ENCODE results near the gene MAGI2.

MAGI2 gene

DNA sequence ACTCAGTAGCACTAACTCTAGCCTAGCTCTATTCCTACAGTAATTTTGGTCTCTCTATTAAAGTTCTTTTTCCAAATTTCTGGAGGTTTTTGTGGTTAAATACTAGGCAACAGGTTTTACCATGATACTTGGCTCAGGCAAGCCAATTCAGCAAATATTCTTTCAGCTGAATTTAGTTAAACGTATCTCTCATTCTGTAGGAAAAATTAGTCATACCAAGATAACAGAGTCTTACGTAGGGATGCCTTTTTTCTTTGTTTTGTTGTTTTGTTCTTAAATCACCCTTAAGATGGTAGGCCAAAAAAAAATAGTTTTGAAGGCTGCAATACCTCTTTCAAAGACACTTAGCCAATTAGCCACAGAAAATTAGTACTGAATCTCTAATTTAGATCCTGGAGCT is 180.5 kb downstream of the MAGI2 start:
- in situ Hi-C loops (cut with HindIII; ENCODE audit: low sequenced_read_pairs), result no loop called here

DNA sequence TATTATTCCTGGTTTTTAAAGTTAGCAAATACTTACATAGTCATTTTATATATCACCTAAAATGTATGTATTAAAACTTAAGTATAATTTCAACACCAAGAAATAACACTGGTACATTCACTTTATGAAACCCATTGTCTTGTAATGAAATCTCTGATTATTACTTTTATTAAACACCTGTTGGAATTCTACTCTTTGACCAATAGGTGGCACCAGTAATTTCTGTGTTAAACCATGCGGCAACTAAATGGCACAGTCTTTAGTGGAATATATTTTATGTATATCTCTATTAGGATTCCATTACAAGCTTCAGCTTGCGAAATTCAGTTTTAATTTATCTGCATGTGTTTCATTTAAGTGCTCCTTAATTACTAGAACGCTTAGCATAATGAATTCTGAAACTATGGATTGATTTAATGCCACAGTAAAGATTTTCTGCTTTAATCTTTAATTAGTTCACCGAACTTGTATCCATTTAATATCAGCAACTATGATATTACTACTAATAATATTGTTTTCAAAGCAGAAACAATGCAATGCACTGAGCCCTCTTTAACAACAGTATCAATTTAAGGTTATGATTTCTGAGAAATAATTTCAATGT is 181.3 kb downstream of the MAGI2 start:
- in situ Hi-C loops (cut with HindIII; ENCODE audit: low sequenced_read_pairs), result no loop called here

DNA sequence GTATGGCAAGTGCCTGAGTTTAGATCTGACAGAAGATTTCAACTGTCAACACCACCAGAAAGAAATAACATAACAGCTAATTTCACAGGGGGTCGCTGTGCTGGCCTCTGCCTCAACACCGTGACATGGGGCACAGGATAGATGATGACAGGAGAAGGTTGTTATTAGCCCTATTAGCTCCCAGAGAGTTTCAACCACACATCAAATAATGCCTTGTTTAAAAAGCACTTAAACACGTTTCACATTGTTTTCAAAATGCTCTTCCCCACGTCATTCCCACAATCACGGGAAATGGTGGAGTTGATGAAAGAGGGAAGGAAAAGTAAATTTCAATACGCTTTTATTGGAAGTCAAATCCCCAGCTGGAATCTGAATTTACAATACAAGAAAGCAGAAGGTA is 184.7 kb downstream of the MAGI2 start:
- in situ Hi-C loops (cut with HindIII; ENCODE audit: low sequenced_read_pairs), result no loop called here

DNA sequence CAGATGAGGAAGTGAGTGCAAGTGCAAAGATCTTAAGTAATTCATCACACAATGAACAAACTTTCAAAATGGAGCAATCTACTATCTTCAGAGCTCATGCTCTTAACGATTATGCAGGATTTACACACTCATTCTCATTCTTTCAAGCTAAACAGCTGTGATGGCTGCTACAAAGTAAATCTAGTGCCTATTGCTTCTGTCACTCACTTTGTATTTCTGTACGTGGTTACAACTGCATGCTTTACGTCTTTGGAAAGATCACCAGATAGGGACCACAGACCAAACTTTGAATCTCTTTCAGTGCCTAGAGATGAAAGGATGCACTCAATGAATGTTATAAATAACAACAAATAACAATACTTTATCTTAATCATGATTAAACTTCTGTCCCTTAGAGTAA is 194.6 kb downstream of the MAGI2 start:
- in situ Hi-C loops (cut with HindIII; ENCODE audit: low sequenced_read_pairs), result no loop called here

DNA sequence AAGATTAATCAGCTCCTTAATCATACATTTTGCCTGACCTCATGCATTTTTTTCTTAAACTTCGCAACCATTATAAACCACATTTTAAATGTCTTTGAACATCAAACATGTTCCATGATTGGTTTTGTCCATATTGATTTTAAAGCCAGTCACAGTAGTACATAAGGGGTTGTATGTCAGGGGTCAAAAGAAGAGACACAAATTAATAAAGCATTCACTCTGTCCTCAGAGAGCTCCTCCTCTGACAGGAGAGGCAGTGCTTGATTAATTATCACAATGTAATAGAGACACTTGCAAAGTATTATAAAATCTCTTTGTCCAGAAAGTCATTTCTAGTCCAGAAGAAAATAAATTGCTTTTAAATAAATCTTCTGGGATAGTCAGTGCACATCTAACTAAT is 195.5 kb downstream of the MAGI2 start:
- in situ Hi-C loops (cut with HindIII; ENCODE audit: low sequenced_read_pairs), result no loop called here

DNA sequence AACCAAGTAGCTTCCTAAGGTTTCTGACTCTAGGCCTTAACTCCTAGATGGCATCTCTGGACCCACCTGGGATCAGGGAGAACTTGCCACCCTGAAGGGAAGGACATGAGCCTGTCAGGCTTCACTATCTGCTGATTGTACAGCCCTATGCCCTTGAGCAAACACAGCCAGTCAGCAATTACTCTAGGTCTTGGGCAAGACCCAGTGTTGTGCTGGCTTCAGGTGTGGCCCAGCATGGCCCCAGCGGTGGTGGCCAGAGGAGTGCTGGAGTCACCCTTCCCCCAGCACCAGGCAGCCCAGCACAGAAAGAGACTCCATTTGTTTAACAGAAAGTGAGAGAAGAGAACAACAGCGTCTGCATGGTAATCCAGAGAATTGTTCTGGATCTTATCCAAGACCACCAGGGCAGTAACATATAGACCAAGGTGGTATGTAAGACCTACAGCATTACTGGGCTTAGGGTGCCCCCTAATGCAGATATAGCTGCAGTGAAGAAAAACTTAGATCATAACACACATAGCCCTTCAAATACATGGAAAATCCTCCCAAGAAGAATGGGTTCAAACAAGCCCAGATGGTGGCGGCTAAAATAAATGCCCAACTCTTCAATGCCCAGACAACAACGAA is 207.7 kb downstream of the MAGI2 start:
- in situ Hi-C loops (cut with HindIII; ENCODE audit: low sequenced_read_pairs), result no loop called here

DNA sequence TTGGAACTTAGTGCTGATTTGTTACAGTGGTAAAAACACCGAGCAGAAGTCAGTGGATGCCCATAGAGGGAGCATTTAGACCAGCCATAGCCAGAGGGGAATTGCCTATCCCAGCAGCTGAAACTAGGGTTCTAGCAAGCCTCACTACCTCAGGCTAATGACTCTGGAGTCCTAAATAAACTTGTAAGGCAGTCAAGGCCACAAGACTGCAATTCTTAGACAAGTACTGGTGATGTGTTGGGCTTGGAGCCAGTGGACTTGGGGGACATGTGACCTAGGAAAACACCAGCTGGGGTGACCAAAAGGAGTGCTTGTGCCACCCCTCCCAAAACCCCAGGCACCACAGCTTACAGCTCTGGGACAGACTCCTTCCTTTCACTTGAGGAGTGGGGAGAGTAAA is 209.0 kb downstream of the MAGI2 start:
- in situ Hi-C loops (cut with HindIII; ENCODE audit: low sequenced_read_pairs), result no loop called here

DNA sequence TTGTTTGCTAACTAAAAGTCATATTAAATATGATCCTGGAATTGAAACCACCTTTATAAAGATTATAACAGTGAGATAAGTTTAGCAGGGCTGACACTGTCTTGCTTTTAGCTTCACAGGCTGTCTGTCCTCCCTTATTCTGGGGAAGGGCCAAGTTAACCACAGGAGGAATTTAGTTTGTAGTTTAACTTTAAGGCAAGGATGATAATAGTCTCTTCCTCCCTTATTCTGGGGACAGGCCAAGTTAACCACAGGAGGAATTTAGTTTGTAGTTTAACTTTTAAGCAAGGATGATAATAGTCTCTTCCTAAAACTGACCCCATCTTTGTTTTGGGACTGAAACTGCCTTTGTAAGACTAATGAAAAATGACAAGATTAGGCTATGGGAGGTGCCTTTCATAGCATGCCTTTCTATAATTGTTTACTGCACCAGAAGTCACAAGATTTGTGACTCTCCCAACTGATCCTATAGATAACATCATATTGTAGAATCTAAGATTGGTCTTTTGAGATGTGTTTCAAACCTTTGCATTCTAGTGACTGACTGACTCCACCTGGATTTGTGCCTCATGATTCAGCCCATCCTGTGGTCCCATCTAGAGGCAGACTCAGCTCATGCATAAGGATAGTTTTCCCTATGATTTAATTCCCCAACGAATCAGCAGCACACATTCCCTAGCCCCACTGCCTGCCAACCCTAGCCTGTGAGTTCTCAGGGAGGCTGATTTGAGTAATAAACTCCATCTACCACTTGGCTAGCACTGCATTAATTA is 212.0 kb downstream of the MAGI2 start:
- in situ Hi-C loops (cut with HindIII; ENCODE audit: low sequenced_read_pairs), result no loop called here

DNA sequence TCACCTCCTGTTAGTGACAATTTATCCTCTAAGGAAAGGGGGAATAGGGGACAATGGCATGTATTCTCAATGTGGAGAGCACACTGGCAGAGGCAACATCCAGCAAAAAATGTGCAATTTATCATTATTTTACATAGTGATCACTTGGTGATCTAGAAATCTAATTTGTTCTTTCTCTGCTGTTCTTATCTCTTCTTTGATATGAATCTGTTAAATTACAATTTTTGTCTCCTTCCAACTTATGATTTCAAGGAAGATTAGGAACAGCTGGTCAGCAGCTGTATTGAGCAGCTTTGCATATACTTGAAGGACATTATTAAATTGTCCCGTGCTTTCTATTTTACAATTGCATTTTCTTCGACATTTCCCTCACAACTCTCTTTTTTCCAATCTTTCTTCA is 213.1 kb downstream of the MAGI2 start:
- in situ Hi-C loops (cut with HindIII; ENCODE audit: low sequenced_read_pairs), result no loop called here

DNA sequence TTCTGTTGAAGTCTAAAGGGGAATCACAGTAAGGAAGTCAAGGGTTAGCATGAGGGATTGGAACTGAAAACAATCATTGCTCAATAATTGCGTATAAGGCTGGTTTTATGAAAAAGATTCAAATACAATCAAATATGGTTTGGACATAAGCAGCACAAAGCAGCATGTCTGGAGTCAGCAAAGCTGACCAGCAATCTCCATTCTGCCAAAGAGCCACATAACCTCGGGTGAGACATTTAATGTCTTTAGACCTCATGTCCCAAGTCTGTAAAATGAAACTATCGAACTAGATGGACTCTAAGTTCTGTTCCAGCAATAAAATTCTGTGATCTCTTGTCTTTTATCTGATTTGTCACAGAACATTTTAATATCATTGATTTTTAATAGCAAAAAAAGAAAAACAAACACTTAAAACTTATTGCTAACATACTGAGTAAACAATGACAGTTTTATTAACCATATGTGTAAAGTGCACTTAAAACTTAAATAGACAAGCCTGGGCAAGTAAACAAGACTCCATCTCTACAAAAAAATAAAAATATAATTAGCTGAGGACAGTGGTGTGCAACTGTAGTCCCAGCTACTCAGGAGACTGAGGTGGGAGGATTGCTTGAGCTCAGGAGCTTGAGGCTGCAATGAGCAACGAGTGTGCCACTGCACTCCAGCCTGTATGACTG is 217.0 kb downstream of the MAGI2 start:
- in situ Hi-C loops (cut with HindIII; ENCODE audit: low sequenced_read_pairs), result no loop called here

DNA sequence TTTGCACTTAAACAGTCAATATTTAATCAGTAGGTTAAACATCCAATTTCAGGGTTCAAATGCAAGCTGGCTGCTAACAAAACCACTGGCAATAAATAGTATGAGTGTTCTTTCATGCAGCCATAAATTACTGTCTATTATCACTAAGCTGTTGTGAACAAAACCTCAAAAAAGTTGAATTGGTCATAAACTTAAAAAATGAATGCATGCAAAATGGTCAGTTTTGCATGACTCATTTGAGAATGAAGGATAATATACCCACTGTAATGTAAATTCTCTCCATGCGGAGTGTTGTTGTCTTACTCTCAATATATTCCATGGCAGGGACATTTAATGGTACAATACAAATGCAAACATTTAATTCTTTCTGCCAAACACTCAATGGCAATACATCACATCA is 226.4 kb downstream of the MAGI2 start:
- in situ Hi-C loops (cut with HindIII; ENCODE audit: low sequenced_read_pairs), result no loop called here

DNA sequence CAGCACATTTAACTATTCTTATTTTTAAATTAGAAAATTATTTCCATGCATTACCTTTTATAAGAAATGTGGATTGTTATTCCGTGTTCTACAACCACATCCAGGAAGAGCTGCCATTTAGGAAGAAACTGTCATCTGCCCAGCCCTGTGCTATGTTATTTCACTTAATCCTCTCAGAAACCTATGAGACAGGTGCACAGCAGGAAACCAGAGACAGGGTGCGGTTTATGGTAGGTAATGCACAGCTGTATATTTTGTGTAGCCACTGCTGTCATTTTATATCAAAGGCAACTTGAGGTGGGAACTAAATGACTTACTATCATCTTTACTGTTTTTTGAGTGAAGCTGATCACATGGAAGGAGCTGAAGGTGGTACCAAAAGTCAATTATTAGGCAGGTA is 232.3 kb downstream of the MAGI2 start:
- in situ Hi-C loops (cut with HindIII; ENCODE audit: low sequenced_read_pairs), result no loop called here

DNA sequence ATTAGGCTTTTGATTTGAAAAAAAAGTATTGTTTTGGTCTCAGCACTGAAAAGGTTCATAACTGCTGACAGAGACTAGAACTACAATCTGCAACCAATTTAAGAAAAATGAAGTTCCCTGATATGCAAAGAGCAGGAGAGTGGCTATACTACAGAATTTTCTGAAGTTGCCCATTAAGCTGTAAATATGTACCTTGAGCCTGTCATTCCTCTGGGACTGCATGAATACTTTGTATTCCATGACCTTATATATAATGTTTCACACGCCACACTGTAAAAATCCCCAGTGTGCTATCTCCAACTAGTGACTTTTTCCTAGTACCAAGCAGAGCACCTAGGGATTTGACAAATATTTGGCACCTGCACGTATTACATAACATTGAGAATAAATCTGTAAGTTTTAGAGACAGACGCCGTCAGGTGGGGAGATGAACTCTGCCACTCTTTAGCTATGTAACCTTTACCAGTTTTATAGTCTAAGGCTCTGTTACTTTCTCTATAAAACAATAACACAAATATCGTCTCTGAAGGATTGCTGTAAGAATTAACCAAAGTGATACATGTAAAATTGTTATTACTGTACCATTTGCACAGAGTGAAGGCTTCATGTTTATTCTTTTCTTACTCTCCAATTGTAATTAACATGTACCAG is 235.4 kb downstream of the MAGI2 start:
- in situ Hi-C loops (cut with HindIII; ENCODE audit: low sequenced_read_pairs), result no loop called here

DNA sequence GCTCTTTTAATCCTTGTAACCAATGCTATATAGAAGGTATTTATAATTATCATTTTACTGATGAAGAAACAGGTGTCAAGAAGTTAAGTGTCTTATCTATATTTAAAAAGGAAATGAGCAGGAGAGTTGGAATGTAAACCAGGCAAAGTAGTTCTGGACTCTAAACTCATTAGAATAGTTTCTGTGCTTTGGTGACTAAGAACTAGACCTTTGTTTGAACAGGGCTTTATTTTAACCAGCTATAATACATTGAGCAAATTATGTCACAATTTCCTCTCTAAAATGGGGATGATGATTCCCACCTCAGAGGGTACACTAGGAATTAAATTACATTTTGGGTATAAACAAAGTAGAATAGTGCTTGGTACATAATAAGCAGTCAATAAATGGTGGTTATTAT is 236.0 kb downstream of the MAGI2 start:
- in situ Hi-C loops (cut with HindIII; ENCODE audit: low sequenced_read_pairs), result no loop called here

DNA sequence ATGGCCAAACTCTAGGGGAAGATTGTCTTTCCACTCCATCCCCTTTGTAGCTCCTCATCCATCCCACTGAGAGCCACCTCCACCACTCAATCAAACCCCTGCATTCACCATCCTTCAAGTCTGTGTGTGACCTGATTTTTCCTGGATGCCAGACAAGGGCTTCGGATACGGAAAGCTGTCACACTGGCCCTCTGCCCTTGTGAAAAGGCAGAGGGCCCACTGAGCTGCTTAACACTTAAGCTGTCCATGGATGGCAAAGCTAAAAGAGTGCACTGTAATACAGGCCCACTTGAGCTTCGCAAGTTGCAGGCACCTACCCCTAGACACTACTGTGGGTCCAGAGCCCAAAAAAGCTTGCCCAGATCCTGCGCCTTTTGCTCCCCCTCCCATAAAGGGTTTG is 237.2 kb downstream of the MAGI2 start:
- in situ Hi-C loops (cut with HindIII; ENCODE audit: low sequenced_read_pairs), result no loop called here

DNA sequence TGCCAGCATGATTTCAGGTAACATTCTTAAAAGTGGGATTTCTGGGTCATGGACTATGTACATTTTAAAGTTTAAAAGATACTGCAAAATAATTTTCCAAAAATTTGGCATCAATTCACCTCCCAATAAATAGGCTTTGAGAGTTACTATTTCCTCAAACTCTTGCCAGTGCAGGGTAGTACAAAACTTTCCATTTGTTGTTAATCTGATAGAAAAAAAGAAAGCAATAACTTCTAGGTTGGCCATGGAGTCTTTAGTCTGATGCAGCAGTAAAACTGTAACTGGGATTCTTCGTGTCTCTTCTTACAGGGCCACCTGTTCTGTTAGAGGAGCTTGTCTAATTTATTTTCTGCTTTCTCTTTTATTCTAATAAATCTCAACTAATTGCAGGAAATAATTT is 241.1 kb downstream of the MAGI2 start:
- in situ Hi-C loops (cut with HindIII; ENCODE audit: low sequenced_read_pairs), result no loop called here

DNA sequence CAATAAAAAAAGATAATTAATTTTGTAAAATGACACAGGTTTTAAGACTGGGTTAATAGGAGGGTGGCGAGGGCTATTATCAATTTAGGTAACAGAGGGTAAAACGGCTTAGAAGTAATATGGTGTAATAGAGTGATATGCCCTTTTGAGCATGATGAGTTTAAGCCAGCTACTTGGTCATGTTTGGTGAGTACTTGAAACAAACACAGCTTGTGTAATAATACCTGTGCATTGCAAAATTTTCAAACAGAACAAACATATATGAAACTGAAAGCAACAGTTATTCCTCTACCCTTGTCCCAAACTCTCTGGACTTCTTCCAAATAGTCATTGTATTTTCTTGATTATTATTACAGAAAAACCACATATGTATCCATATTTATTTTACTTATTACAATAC is 241.7 kb downstream of the MAGI2 start:
- in situ Hi-C loops (cut with HindIII; ENCODE audit: low sequenced_read_pairs), result no loop called here

DNA sequence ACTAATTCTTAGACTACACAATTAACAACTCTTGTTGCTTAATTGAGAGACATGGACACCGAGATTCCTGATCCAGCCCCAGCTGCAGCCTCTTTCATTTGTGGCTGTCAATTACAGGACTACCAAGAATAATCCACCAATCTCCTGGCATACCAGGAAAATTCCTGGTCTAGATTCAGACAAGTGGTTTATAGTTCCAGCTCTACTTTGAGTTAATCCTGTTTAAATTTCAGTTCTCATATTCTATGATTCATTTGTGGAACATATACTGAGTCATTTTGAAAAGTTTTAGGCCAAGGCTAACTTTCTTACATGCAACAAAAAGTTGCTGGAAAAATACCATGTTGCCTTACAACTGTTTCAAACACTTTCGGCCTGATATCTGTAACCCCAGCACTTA is 253.5 kb downstream of the MAGI2 start:
- in situ Hi-C loops (cut with HindIII; ENCODE audit: low sequenced_read_pairs), result no loop called here

DNA sequence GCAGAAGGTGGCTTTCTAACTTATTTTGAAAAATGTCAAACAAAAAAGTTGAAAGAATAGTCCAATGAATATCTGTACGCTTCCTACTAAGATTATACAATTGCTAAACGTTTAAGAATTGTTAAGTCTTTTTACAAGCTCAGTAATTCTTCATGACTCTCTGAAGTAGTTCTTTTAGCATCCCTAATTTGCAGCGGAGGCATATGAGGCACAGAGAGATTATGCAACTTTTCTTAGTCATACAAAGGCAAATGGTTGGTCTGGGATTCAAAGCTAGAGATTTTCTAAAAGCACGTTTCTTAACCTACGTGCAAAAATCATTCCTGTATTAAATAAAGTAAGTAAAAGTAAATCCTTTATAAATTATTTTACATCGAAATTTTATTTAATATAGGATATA is 254.2 kb downstream of the MAGI2 start:
- in situ Hi-C loops (cut with HindIII; ENCODE audit: low sequenced_read_pairs), result no loop called here

DNA sequence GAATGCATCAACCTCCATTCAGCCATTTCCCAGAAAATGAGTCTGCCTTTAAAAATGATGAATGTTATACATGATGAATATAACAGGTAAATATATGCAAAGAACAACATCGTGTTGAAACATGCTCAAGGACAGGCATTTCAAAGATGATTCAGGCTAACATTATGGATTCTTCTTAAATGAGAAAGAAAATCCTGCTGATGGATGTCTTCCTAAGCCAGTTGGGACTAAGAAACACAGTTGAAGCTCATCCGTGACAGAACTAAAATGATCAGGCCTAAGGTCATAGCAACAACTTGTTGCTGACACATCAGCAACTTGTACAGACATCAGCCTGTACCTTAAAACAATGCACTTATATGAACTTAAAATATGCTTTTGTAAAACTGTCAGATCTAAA is 267.9 kb downstream of the MAGI2 start:
- in situ Hi-C loops (cut with HindIII; ENCODE audit: low sequenced_read_pairs), result no loop called here

DNA sequence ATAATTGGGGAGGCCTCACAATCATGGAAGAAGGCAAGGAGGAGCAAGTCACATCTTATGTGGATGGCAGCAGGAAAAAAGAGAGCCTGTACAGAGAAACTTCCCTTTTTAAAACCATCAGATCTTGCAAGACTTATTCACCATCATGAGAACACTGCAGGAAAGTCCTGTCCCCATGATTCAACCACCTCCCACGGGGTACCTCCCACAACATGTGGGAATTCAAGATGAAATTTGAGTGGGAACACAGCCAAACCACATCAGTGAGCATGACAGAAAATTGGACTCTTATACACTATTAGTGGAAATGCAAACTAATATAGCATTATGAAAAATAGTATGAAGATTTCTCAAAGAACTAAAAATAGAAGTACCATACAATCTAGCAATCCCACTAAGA is 271.2 kb downstream of the MAGI2 start:
- in situ Hi-C loops (cut with HindIII; ENCODE audit: low sequenced_read_pairs), result no loop called here
